A673 (cell line): ENCODE results near the gene OR8S1. TPM values are rescaled to one million over a fixed set of nuclear protein-coding genes. Genes with fewer than 3 reads are reported as not detected.

Experiments
- BruUV-seq: library from RNA; stranded (reverse); fragments of 400-500 nt; replicated peaks from 2 replicates; lab custom pipeline; 2021; lab: Mats Ljungman, UMichigan
- CTCF ChIA-PET: fragments of 300-600 bp; sonication (Branson Sonifier 250); formaldehyde crosslinking; loops from one replicate; lab custom pipeline; 2022; ENCODE audit warnings: antibody characterized with exemption; lab: Charles Lee
- POLR2A ChIA-PET: fragments of 300-600 bp; sonication (Branson Sonifier 250); formaldehyde crosslinking; loops from one replicate; lab custom pipeline; 2022; ENCODE audit warnings: antibody characterized with exemption; ENCODE audit not compliant: low non-redundant PET; lab: Charles Lee
- DNase-seq: peaks from one replicate; pipeline ENCODE4 v3.0.0-alpha.2; 2015; ENCODE audit warnings: low spot score
- H3K27ac ChIP-seq: fragments of 200-600 bp; sonication (generic); 2 replicates; pipeline ENCODE4 v1.5.1; 2016; ENCODE audit warnings: mixed run types, low read depth, mild to moderate bottlenecking, mixed read lengths, antibody characterized with exemption, low read length; ENCODE audit not compliant: poor library complexity, severe bottlenecking
- H3K27me3 ChIP-seq: fragments of 200-600 bp; sonication (generic); replicated peaks from 2 replicates; pipeline ENCODE4 v1.6.1; 2017; ENCODE audit warnings: mixed run types, low read depth, mild to moderate bottlenecking, mixed read lengths, antibody characterized with exemption, low read length; ENCODE audit not compliant: insufficient read depth, poor library complexity
- H3K36me3 ChIP-seq: fragments of 200-600 bp; sonication (generic); 2 replicates; pipeline ENCODE4 v1.6.1; 2016; ENCODE audit warnings: mixed run types, mild to moderate bottlenecking, mixed read lengths, antibody characterized with exemption, low read length; ENCODE audit not compliant: insufficient read depth, poor library complexity, severe bottlenecking
- H3K4me1 ChIP-seq: fragments of 200-600 bp; sonication (generic); 2 replicates; pipeline ENCODE4 v1.6.1; 2017; ENCODE audit warnings: mixed run types, mild to moderate bottlenecking, mixed read lengths, antibody characterized with exemption, low read length; ENCODE audit not compliant: insufficient read depth, poor library complexity, severe bottlenecking
- H3K4me3 ChIP-seq: fragments of 200-600 bp; sonication (generic); 2 replicates; pipeline ENCODE4 v1.5.1; 2016; ENCODE audit warnings: low read depth, mixed run types, mild to moderate bottlenecking, mixed read lengths, low read length; ENCODE audit not compliant: poor library complexity, severe bottlenecking
- H3K9me3 ChIP-seq: fragments of 200-600 bp; sonication (generic); 2 replicates; pipeline ENCODE4 v1.6.1; 2016; ENCODE audit warnings: mixed run types, low read depth, mild to moderate bottlenecking, mixed read lengths, antibody characterized with exemption, low read length; ENCODE audit not compliant: poor library complexity, severe bottlenecking
- CTCF ChIP-seq: fragments of 300-800, 200-600 bp; sonication (generic); conservative IDR thresholded peaks from 2 replicates; pipeline ENCODE4 v1.5.1; 2017; ENCODE audit warnings: low read depth, mild to moderate bottlenecking, antibody characterized with exemption, low read length, moderate library complexity, mixed read lengths
- EZH2 ChIP-seq: fragments of 200-600 bp; sonication (generic); IDR thresholded peaks from 2 replicates; pipeline ENCODE4 v1.6.1; 2017; ENCODE audit warnings: borderline replicate concordance, low read depth, mild to moderate bottlenecking, mixed read lengths, antibody characterized with exemption, low read length; ENCODE audit not compliant: poor library complexity, severe bottlenecking
- intact Hi-C: fragments of 100-400 bp; cut with micrococcal nuclease; formaldehyde crosslinking; loops from one replicate; pipeline ENCODE4 v1.10.0; 2022; ENCODE audit not compliant: unreplicated experiment
- total RNA-seq: library from RNA; stranded (reverse); gene quantifications from 2 replicates; pipeline ENCODE4 v1.2.3, GENCODE V29; 2021

The OR8S1 gene
- total RNA-seq, 1 experiment from 2014 or later, result not detected

DNA sequence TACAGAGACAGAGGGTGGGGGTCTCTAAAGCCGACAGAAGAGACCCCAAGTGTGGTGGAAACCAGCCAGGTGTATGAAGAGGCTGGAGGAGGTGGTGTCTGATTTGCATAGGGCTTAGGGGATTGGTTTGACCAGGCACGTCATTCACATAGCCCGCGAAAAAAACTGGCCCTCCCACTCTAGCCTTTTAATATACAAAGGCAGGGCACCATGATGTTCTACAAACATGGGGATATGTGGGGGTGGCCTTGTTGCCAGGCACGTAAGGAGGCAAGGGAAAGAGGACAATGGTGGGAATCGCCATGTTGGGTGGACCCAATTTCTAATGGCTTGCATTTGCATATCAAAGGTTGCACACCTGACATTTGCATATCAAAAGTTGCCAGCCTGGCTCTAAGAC, 31.2 kb downstream of the OR8S1 start:
- H3K27me3 ChIP-seq, result no peaks in the 10 kb centered on the region
- DNase-seq, result no peak
- no peaks in the 10 kb centered on the region for H3K9me3 ChIP-seq
- no peaks in the 10 kb centered on the region for H3K36me3 ChIP-seq
- H3K4me1 ChIP-seq, result no peaks in the 10 kb centered on the region
- no peak overlapping the region for H3K27ac ChIP-seq
- POLR2A ChIA-PET, result no interaction called here
- H3K4me3 ChIP-seq, result no peak overlapping the region
- CTCF ChIA-PET, result no interaction called here
- BruUV-seq, result no TSS peak
- TF ChIP-seq CTCF (no peak), EZH2 (no peak)
- intact Hi-C loops, result no loop called here

DNA sequence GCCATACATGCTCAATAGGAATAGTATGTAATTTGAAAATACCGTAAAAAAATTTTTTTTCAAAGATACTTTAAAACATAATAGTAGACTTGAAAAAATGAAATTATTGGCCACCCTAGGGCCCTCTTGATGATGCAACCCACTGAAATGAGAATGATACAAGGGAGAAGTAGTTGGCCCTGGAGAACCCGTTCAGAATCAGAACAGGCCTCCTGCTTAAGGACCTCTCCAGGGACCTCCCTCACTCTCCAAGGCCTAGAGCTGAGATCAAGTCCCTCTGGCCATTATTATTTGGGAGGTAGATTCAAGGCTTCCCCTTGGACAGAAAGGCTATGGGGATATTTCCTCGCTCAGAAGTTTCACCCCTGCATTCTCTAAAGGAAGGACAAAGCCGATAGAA, 32.5 kb downstream of the OR8S1 start:
- Histone ChIP-seq H3K4me3 (no peak overlapping the region), H3K27ac (no peak overlapping the region), H3K36me3 (no peaks in the 10 kb centered on the region), H3K9me3 (no peaks in the 10 kb centered on the region), H3K27me3 (peaks cover under 1% of the 10 kb centered on the region), H3K4me1 (no peaks in the 10 kb centered on the region)
- POLR2A ChIA-PET, result no interaction called here
- no peak for TF ChIP-seq EZH2
- TF ChIP-seq CTCF, result no peak
- CTCF ChIA-PET, result no interaction called here
- intact Hi-C loops, result no loop called here
- BruUV-seq, result no TSS peak
- no peak for DNase-seq

DNA sequence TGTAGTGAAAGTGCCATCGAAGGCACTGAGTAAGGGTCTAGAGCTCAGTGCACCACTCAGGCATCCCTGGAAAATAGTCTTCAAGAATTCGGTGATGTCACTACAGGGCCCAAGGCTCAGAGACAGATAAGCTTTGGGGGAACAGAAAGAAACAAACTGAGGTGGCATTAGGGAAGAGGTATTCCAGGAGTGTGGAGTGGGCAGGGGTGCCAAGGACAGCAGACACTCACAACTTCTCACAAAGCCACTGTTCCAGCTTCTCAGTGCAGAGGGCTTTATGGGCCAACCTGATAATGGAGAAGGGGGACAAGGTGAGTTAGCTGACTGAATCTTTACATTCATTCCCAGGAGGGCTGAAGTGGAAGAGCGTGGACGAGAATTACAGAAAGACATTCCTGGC, 42.3 kb downstream of the OR8S1 start:
- intact Hi-C loops, result no loop called here
- CTCF ChIA-PET, result no interaction called here

More for the DNA sequence above, 42.3 kb downstream of the OR8S1 start:
- BruUV-seq, result no TSS peak
- DNase-seq, result no peak
- H3K4me3 ChIP-seq, result no peak overlapping the region
- no peaks in the 10 kb centered on the region for H3K4me1 ChIP-seq
- POLR2A ChIA-PET, result no interaction called here
- H3K27ac ChIP-seq, result no peak overlapping the region
- H3K27me3 ChIP-seq, result peaks cover 22% of the 10 kb centered on the region
- no peaks in the 10 kb centered on the region for H3K9me3 ChIP-seq
- TF ChIP-seq EZH2 (no peak), CTCF (no peak)
- no peaks in the 10 kb centered on the region for H3K36me3 ChIP-seq
